Dermis microvascular lymphatic vessel endothelial cell (primary cell): ENCODE data around the gene SLC38A3. TPM values are rescaled to one million over a fixed set of nuclear protein-coding genes. Genes with fewer than 3 reads are reported as not detected.

Experiments
- DNase-seq, 2 donors: peaks; one replicate each; pipeline versions ENCODE4 v3.0.0 to v3.0.0-alpha.2; 2010; ENCODE audit warnings: low read depth in 2 of 2
- total RNA-seq: library from RNA; depleted of rRNA; stranded (reverse); fragments of >200 nt; gene quantifications from 2 replicates; pipeline ENCODE4 v1.2.1, GENCODE V29; 2014

The SLC38A3 gene
- under 0.01 TPM in 2 replicates for total RNA-seq

DNA sequence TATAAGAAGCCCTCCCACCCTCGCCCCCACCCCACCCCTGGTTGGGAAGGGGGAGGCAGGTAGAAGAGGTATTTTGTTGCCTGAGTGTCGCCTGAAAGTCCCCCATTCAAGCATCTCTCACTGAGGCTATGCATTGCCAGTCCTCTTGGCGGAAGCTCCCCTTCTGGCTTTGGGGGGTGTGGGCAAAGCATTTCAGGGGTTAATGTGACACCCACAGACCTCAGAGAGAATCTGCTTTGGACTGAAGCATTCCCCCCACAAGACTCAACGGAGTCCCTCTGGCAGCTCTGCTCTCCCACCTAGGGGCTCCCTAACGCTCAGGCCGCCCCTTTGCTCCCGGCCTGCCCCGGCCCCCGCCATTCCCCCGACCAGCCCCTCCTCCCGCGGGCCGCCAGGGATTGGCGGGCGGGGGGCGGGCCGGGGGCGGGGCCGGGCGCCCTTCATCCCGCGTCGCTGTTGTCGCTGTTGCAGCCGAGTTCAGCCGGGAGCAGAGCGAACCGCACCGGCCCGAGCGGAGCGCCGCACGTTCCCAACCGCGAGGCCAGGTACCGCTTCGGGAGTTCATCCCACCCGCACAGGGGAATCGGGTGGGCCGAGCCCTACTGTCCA is at the start of gene SLC38A3:
Gene SLC38A3 (plus strand): TSS at position 468 of the 609 bp plus-strand sequence. CDS start 8,929 bp downstream, outside the sequence.
- peak in 1 of 2 donors; percentile 26 for DNase-seq

- DNase-seq = no peak
Measured at GRCh38 chr3:50155491-50155878, 49.6 kb upstream of the SLC38A3 start.

GRCh38 chr3:50155891-50156290 is 49.2 kb upstream of the SLC38A3 start:
- no peak for DNase-seq

GRCh38 chr3:50156549-50157493 is 48.2 kb upstream of the SLC38A3 start:
- DNase-seq = no peak

GRCh38 chr3:50157827-50158529 is 47.1 kb upstream of the SLC38A3 start:
- DNase-seq = peak in 1 of 2 donors; percentile 54

- DNase-seq = no peak
Measured at GRCh38 chr3:50158530-50159146, 46.4 kb upstream of the SLC38A3 start.

- no peak for DNase-seq
Measured at GRCh38 chr3:50160561-50160983, 44.5 kb upstream of the SLC38A3 start.

- no peak for DNase-seq
Measured at GRCh38 chr3:50161320-50161719, 43.8 kb upstream of the SLC38A3 start.

GRCh38 chr3:50162034-50162883 is 42.8 kb upstream of the SLC38A3 start:
- DNase-seq = no peak

DNA sequence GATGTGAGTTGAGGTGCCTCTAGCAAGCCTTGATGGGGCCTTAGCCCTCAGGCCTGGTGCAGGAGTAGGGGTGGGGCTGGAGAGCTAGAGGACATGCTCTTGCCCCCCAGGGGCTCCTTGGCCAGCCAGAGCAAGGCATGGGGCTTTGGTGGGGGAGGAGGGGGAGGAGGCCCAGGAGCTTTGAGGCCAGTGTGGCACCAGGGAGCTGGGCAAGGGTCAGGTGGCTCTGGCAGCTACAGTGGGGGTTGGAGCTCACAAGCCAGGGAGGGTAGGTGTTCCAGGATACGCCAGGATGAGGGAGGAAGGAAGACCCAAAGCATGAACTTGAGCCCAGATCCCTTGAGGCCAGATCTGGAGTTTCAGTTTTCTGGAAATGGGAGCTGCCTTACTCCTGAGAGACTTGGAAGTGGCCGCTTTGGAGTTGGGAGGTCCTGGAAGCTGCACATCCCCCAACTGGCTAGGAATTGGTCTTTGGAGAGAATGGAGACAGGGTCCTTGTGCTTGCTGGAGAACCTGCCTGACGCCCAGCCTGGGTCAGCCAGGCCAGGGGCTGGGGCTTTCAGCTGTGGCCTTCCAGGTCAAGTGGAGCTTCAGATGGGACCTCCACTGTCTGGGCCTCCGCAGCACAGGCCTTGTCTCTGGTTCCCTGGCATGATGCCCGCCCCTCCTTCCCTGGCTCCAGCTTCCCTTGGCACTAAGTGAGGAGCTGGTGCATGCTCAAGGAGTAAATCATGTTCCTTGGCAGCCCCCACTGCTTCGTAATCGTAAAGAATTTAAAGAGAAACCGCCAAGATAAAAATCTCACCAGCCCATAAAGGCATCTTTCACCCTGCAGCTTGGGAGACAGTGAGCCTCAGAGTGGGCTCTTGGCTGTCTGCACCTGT is 41.3 kb upstream of the SLC38A3 start:
- DNase-seq = peak in 1 of 2 donors; percentile 59

DNA sequence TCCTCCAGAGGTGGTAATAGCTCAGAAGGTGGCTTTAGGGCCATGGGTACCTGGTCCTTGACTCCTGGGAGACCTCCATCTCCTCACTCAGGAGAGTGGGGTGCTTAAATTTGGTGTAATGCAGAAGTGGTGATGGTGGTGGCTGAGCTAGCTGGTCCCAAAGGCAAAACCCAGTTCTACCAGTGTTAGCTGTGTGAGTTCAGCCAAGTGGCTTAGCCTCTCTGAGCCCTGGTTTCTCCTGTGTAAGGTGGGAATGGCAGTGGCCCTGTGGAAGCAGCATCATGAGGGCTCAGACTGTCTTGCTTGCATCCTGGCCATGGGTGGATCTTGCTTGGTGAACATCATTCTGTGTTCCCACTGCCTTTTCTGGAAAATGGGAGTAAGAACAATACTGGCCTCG is 40.6 kb upstream of the SLC38A3 start:
- DNase-seq = no peak

GRCh38 chr3:50164984-50165909 is 39.8 kb upstream of the SLC38A3 start:
- no peak for DNase-seq

DNA sequence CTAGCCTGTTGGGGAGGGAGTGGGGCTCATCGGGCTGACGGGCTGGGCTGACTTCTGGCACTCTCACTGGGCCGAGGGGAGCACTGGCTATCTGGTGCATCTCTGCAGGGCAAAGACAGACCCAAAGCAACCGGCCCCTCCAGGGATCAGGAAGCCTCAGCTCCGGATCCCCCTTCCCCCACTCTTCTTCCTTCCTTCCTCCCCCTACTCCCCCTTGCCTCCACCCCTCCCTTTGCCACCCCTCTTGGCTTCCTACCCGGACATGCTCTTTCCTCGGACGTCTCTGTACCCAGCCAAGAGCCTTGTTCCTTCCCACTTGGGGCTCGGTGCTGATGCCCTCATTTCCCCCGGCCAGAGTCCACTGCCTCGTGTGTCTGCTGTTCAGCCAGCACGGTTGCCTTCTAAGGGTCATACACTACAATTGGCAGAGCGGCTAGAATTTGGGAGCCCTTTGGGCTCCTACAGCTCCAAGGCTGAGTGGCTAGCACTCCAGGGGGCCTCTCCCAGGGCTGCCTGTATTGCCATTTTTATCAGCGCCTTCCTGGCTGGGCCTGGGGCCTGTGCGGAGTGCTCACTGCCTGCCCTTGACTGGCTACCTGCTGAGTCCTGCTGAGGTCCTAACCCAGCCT is 39.0 kb upstream of the SLC38A3 start:
- peak in 1 of 2 donors; percentile 28 for DNase-seq

- peak in 1 of 2 donors; percentile 57 for DNase-seq
Measured at GRCh38 chr3:50166620-50167019, 38.5 kb upstream of the SLC38A3 start.

- peak in 1 of 2 donors; percentile 78 for DNase-seq
Measured at GRCh38 chr3:50167069-50167840, 37.8 kb upstream of the SLC38A3 start.

GRCh38 chr3:50167841-50168209 is 37.2 kb upstream of the SLC38A3 start:
- no peak for DNase-seq

DNA sequence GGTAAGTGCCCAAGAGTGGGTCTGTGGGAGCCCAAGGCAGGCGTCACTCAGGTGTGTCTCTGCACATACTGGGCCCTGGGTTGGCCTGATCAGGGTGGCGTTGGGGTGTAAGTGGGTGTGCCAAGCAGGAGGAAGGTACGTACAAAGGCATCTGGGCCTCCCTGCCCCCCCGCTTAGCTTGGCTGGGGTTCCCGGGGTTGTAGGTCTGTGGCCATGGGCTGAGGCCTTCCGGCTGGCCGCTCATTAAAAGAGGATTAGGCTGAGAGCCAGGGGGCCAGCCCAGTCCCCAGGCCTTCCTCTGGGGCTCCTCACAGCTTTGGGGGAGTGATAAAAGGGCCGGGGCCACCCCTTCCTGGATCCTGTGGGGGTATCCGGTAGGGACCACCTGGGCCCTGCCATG is 36.7 kb upstream of the SLC38A3 start:
- no peak for DNase-seq
